H1 (cell line): ENCODE results near the gene TTC39A. TPM values are rescaled to one million over a fixed set of nuclear protein-coding genes. Genes with fewer than 3 reads are reported as not detected.

Experiments
- CTCF ChIA-PET: fragments of 300-600 bp; sonication (Branson Sonifier 250); formaldehyde crosslinking; loops from one replicate; lab custom pipeline; 2021; ENCODE audit not compliant: partially characterized antibody; lab: Charles Lee
- POLR2A ChIA-PET: fragments of 300-600 bp; sonication (Branson Sonifier 250); formaldehyde crosslinking; loops from one replicate; lab custom pipeline; 2021; ENCODE audit warnings: inconsistent platforms; ENCODE audit not compliant: partially characterized antibody; lab: Charles Lee
- DNase-seq, 2 experiments: peaks; one replicate each; pipeline versions ENCODE4 v3.0.0 to v3.0.0-alpha.2; 2010 to 2022; ENCODE audit warnings: low spot score in 2 of 2, low read depth in 1 of 2, mixed read lengths in 1 of 2
- FAIRE-seq: peaks from 2 replicates; lab custom pipeline; 2011; peaks lifted over from hg19 to GRCh38; lab: Jason Lieb, UNC
- H2AFZ ChIP-seq: 2 replicates; pipeline ENCODE4 v1.8.1; 2012; ENCODE audit warnings: low read length, inconsistent platforms
- H2AK5ac ChIP-seq: 2 replicates; pipeline ENCODE4 v1.6.1; 2013; ENCODE audit warnings: low read depth, low read length
- H2BK120ac ChIP-seq: replicated peaks from 2 replicates; pipeline ENCODE3; 2013; ENCODE audit warnings: low read depth, low read length, inconsistent platforms
- H2BK12ac ChIP-seq: 2 replicates; pipeline ENCODE4 v1.6.1; 2013; ENCODE audit warnings: low read depth, low read length
- H2BK15ac ChIP-seq: 2 replicates; pipeline ENCODE4 v1.6.1; 2013; ENCODE audit warnings: low read length
- H2BK20ac ChIP-seq: 2 replicates; pipeline ENCODE4 v1.6.1; 2013; ENCODE audit warnings: low read length
- H2BK5ac ChIP-seq: 2 replicates; pipeline ENCODE4 v1.6.1; 2013; ENCODE audit warnings: low read depth, low read length
- H3K14ac ChIP-seq: 2 replicates; pipeline ENCODE4 v1.6.1; 2013; ENCODE audit warnings: inconsistent platforms; ENCODE audit not compliant: insufficient read length
- H3K18ac ChIP-seq: 2 replicates; pipeline ENCODE4 v1.6.1; 2013; ENCODE audit warnings: low read length; ENCODE audit errors: extremely low read depth
- H3K23ac ChIP-seq: 2 replicates; pipeline ENCODE4 v1.6.1; 2013; ENCODE audit warnings: inconsistent platforms; ENCODE audit not compliant: insufficient read length
- H3K23me2 ChIP-seq: 2 replicates; pipeline ENCODE4 v1.6.1; 2013; ENCODE audit warnings: low read depth, low read length
- H3K27ac ChIP-seq: 2 replicates; pipeline ENCODE4 v1.6.1; 2011; ENCODE audit warnings: low read depth, low read length, inconsistent platforms
- H3K27me3 ChIP-seq, 4 experiments: replicated peaks in 1 of 4; 1 replicate in 1 of 4; 2 replicates in 3 of 4; pipeline versions ENCODE4 v1.6.1 to v1.8.1; 2011 to 2013; ENCODE audit warnings: low read length in 3 of 4, mild to moderate bottlenecking in 3 of 4, inconsistent platforms in 2 of 4, mixed read lengths in 2 of 4, moderate library complexity in 1 of 4; ENCODE audit not compliant: control insufficient read depth in 3 of 4, insufficient read depth in 3 of 4; ENCODE audit errors: extremely low read depth in 1 of 4
- H3K36me3 ChIP-seq, 4 experiments: 2 replicates each; pipeline versions ENCODE4 v1.6.1 to v1.8.1; 2011 to 2013; ENCODE audit warnings: mild to moderate bottlenecking in 4 of 4, low read length in 3 of 4, moderate library complexity in 2 of 4, control low read depth in 1 of 4, inconsistent platforms in 1 of 4; ENCODE audit not compliant: insufficient read depth in 4 of 4, control insufficient read depth in 2 of 4
- H3K4ac ChIP-seq: replicated peaks from 2 replicates; pipeline ENCODE3; 2013; ENCODE audit warnings: low read length, low read depth, mixed read lengths, inconsistent platforms; ENCODE audit not compliant: insufficient read length
- H3K4me1 ChIP-seq, 4 experiments: replicated peaks in 1 of 4; 1 replicate in 1 of 4; 2 replicates in 3 of 4; pipeline versions ENCODE4 v1.6.1 to v1.8.1; 2011 to 2013; ENCODE audit warnings: low read length in 3 of 4, inconsistent platforms in 2 of 4, mixed read lengths in 1 of 4; ENCODE audit not compliant: insufficient read depth in 4 of 4, control insufficient read depth in 3 of 4
- H3K4me2 ChIP-seq, 2 experiments: 2 replicates each; pipeline versions ENCODE4 v1.6.1 to v1.8.1; 2011 to 2013; ENCODE audit warnings: low read depth in 2 of 2, low read length in 2 of 2, control low read depth in 1 of 2, inconsistent platforms in 1 of 2, mild to moderate bottlenecking in 1 of 2; ENCODE audit not compliant: insufficient read depth in 1 of 2
- H3K4me3 ChIP-seq, 4 experiments: fragments of 200-600, 300-600 bp in 1 of 4; sonication (generic), shearing (Covaris generic), sonication (Bioruptor Twin) in 1 of 4; 2 replicates each; pipeline versions ENCODE4 v1.5.1 to v1.8.1; 2011 to 2016; ENCODE audit warnings: low read length in 4 of 4, low read depth in 3 of 4, control low read depth in 2 of 4, inconsistent platforms in 2 of 4, mild to moderate bottlenecking in 2 of 4, mixed read lengths in 1 of 4, moderate library complexity in 1 of 4; ENCODE audit not compliant: insufficient read depth in 2 of 4; ENCODE audit errors: extremely low read depth in 1 of 4
- H3K56ac ChIP-seq: replicated peaks from 2 replicates; pipeline ENCODE3; 2013; ENCODE audit warnings: low read depth, mild to moderate bottlenecking, mixed read lengths, low read length, inconsistent platforms; ENCODE audit not compliant: insufficient read length
- H3K79me1 ChIP-seq: 2 replicates; pipeline ENCODE4 v1.6.1; 2013; ENCODE audit warnings: low read depth, low read length, control low read depth
- H3K79me2 ChIP-seq, 2 experiments: 2 replicates each; pipeline versions ENCODE4 v1.6.1 to v1.8.1; 2012 to 2013; ENCODE audit warnings: low read length in 2 of 2, mild to moderate bottlenecking in 2 of 2, inconsistent platforms in 1 of 2; ENCODE audit not compliant: insufficient read depth in 2 of 2, control insufficient read depth in 1 of 2
- H3K9ac ChIP-seq, 4 experiments: replicated peaks in 1 of 4; 1 replicate in 1 of 4; 2 replicates in 3 of 4; pipeline versions ENCODE4 v1.6.1 to v1.8.1; 2011 to 2013; ENCODE audit warnings: low read depth in 3 of 4, low read length in 3 of 4, control low read depth in 2 of 4, mild to moderate bottlenecking in 2 of 4, moderate library complexity in 2 of 4, inconsistent platforms in 1 of 4; ENCODE audit errors: extremely low read depth in 1 of 4
- H3K9me3 ChIP-seq, 2 experiments: 2 replicates each; pipeline versions ENCODE4 v1.6.1 to v1.8.1; 2012 to 2013; ENCODE audit warnings: mild to moderate bottlenecking in 2 of 2, moderate library complexity in 2 of 2, control low read depth in 1 of 2, inconsistent platforms in 1 of 2, low read depth in 1 of 2, low read length in 1 of 2, mixed read lengths in 1 of 2; ENCODE audit not compliant: insufficient read depth in 2 of 2
- H4K20me1 ChIP-seq, 2 experiments: replicated peaks in 1 of 2; 2 replicates each; pipeline versions ENCODE3 to v1.8.1; 2011 to 2013; ENCODE audit warnings: inconsistent platforms in 2 of 2, low read length in 2 of 2, mild to moderate bottlenecking in 1 of 2; ENCODE audit not compliant: insufficient read depth in 2 of 2, control insufficient read depth in 1 of 2
- H4K5ac ChIP-seq: 2 replicates; pipeline ENCODE4 v1.6.1; 2013; ENCODE audit warnings: low read length, low read depth, mixed read lengths, inconsistent platforms; ENCODE audit not compliant: insufficient read length
- H4K8ac ChIP-seq: 2 replicates; pipeline ENCODE4 v1.8.0; 2013; ENCODE audit warnings: mild to moderate bottlenecking, moderate library complexity, low read length, inconsistent platforms; ENCODE audit not compliant: insufficient read depth; ENCODE audit errors: extremely low read depth
- H4K91ac ChIP-seq: replicated peaks from 2 replicates; pipeline ENCODE3; 2013; ENCODE audit warnings: low read length, mixed read lengths, inconsistent platforms; ENCODE audit not compliant: insufficient read length
- CBX5 ChIP-seq: fragments of 300-800, 300-1000 bp; sonication (generic); IDR thresholded peaks from 2 replicates; pipeline ENCODE4 v1.7.1; 2016; ENCODE audit warnings: antibody characterized with exemption, low read length, low read depth
- HDAC2 ChIP-seq, 2 experiments: fragments of 300-600 bp in 1 of 2; sonication (generic) in 1 of 2; IDR thresholded peaks; 2 replicates each; pipeline ENCODE4 v1.6.1; 2011 to 2012; ENCODE audit warnings: low read depth in 2 of 2, low read length in 2 of 2, mild to moderate bottlenecking in 2 of 2, moderate library complexity in 2 of 2, borderline replicate concordance in 1 of 2, inconsistent platforms in 1 of 2
- NANOG ChIP-seq: IDR thresholded peaks from 2 replicates; pipeline ENCODE4 v1.6.1; 2011; ENCODE audit warnings: low read length, low read depth, mild to moderate bottlenecking, inconsistent platforms; ENCODE audit not compliant: insufficient read depth, poor library complexity, severe bottlenecking
- POLR2AphosphoS5 ChIP-seq: IDR thresholded peaks from 2 replicates; pipeline ENCODE4 v1.6.1; 2011; ENCODE audit warnings: low read depth, low read length
- RAD21 ChIP-seq, 2 experiments: IDR thresholded peaks in 1 of 2; conservative IDR thresholded peaks in 1 of 2; 2 replicates each; pipeline ENCODE4 v1.6.1; 2011; ENCODE audit warnings: low read depth in 2 of 2, low read length in 2 of 2, improper control_type of control experiment in 1 of 2, inconsistent platforms in 1 of 2, mild to moderate bottlenecking in 1 of 2, moderate library complexity in 1 of 2
- RXRA ChIP-seq: IDR thresholded peaks from 2 replicates; pipeline ENCODE4 v1.6.1; 2011; ENCODE audit warnings: low read depth, mild to moderate bottlenecking, low read length, moderate library complexity; ENCODE audit not compliant: insufficient read depth
- SIN3A ChIP-seq, 2 experiments: IDR thresholded peaks in 1 of 2; conservative IDR thresholded peaks in 1 of 2; 2 replicates each; pipeline ENCODE4 v1.6.1; 2011 to 2012; ENCODE audit warnings: low read length in 2 of 2, improper control_type of control experiment in 1 of 2, low read depth in 1 of 2, mild to moderate bottlenecking in 1 of 2
- SP4 ChIP-seq: IDR thresholded peaks from 2 replicates; pipeline ENCODE4 v1.6.1; 2012; ENCODE audit warnings: low read length, inconsistent platforms
- TCF12 ChIP-seq: IDR thresholded peaks from 2 replicates; pipeline ENCODE4 v1.6.1; 2011; ENCODE audit warnings: low read depth, mild to moderate bottlenecking, low read length
- WGBS, 2 experiments: shearing (Covaris generic) in 1 of 2; methylation state at CpG; one replicate each; pipeline versions ENCODE4 v1.1.6 to v1.1.7; 2013 to 2015; ENCODE audit warnings: low lambda C conversion rate in 2 of 2, mixed read lengths in 2 of 2, inconsistent platforms in 1 of 2, low coverage in 1 of 2, missing lambda C conversion rate in 1 of 2; ENCODE audit not compliant: insufficient replicate concordance in 2 of 2, insufficient coverage in 1 of 2, insufficient read length in 1 of 2; ENCODE audit errors: extremely low coverage in 1 of 2, missing lambda C conversion rate in 1 of 2; 5-methylcytosine and 5-hydroxymethylcytosine counted together
- polyA plus RNA-seq, 7 experiments: library from polyadenylated mRNA; depleted of rRNA in 3 of 7; stranded (reverse) in 5 of 7; unstranded in 2 of 7; fragments of >200 nt in 5 of 7; fragments of 200-250 nt in 2 of 7; gene quantifications; 1 replicate in 5 of 7; 2 replicates in 1 of 7; 4 replicates in 1 of 7; pipeline versions ENCODE4 v1.2.1 to v1.2.3, GENCODE V29; 2011 to 2013; ENCODE audit warnings: missing spikeins in 2 of 7, mixed read lengths in 2 of 7
- total RNA-seq: library from RNA; stranded (reverse); fragmentation: NEBNext Ultra II Directional; extraction: Animal tissue kit (Norgen Biotek cat#: 25700); gene quantifications from 2 replicates; pipeline ENCODE4 v1.2.1, GENCODE V29; 2021

Gene TTC39A
- total and polyA plus RNA-seq, 2 of the 8 experiments (the other 6 are each of a cell fraction or from before 2014, with no cell fraction given) = 5.5 to 5.8 TPM

DNA sequence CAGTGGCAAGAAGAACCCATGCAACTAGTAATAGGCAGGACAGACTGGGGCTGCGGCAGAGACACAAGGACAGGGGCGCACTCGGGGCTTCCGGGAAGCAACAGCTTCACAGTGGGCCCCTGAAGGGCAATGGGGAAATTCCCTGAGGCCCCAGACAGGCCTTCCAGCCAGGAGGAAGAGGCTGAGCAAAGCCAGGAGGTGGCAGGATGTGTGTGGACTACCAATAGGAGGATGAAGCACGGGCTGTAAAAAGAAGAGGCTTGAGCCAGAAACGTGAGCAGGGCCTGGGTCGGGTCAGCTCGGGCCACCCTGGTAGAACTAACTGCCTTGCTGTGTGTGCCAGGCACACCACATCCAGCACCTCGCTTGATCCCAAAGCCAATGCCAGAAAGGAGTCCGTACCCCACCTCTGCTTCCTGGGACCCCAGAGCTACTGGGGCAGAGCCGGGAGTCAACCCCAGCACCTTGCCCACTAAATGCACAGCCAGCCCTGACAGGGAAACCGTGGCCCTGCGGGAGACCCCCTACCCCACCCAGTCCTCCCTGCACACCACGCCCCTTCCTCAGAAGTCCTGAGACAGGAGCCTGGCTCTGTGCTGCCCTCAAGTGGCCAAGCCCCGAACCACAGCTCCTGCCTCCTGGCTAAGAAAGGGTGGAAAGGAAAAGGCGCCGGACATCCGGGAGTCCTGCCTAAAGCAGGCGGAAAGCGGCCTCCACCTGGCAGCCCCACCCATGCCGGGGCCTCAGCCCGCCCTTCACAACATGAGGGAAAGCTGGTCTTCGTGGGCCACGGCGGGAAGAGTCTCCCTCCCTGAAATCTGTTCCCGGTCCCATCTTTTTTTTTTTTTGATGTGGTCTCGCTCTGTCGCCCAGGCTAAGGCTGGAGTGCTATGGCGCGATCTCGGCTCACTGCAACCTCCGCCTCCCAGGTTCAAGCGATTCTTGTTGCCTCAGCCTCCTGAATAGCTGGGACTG, 33.7 kb downstream of the TTC39A start:
- H3K9me3 ChIP-seq = peaks cover 0 to 3% of the 10 kb centered on the region in 2 experiments; a peak in 2 of 4 replicates
- H3K27me3 ChIP-seq = no peaks in the 10 kb centered on the region; a peak in 1 of 7 replicates
- no peak overlapping the region for H2BK20ac ChIP-seq
- no peak for FAIRE-seq
- no peaks in the 10 kb centered on the region for H3K23me2 ChIP-seq
- H3K79me2 ChIP-seq = no peaks in the 10 kb centered on the region
- no peak overlapping the region for H3K56ac ChIP-seq
- peak overlapping the region; percentile 64; the same call in 1 of the 2 replicates for H2AFZ ChIP-seq
- peak overlapping the region in 1 of 2 experiments; percentile 50; a peak in 2 of 4 replicates for H3K4me2 ChIP-seq
- no peak overlapping the region for H2BK15ac ChIP-seq
- no peak overlapping the region for H3K9ac ChIP-seq
- H3K4me1 ChIP-seq = peaks cover 0 to 7% (median 5%) of the 10 kb centered on the region in 4 experiments; a peak in 5 of 7 replicates
- no peak overlapping the region for H3K27ac ChIP-seq
- H4K91ac ChIP-seq = no peak overlapping the region
- H3K23ac ChIP-seq = no peak overlapping the region
- no peak overlapping the region for H2BK120ac ChIP-seq
- H4K5ac ChIP-seq = no peak overlapping the region
- DNase-seq = peak; percentile 83 to 99
- 54% methylated on average over 33 of the region's 33 CpGs; no CpG with 5 or more reads in 1 of the 2 experiments for WGBS, 2 experiments
- H2AK5ac ChIP-seq = no peak overlapping the region
- no peaks in the 10 kb centered on the region for H3K36me3 ChIP-seq
- peak overlapping the region; percentile 53; the same call in 1 of the 2 replicates for H3K18ac ChIP-seq
- no peak overlapping the region; the same call in 1 of the 2 replicates for H2BK5ac ChIP-seq
- POLR2A ChIA-PET = interaction anchor here (1.5 to 2.2 kb wide), 4 partner anchors 9 to 61 kb away, joined by 3 to 10 read pairs (median 4); partner anchors contain the start of gene RNF11
- CTCF ChIA-PET = interaction anchor here (0.6 to 4.5 kb wide), 40 partner anchors 9 to 825 kb away, joined by 3 to 39 read pairs (median 4); partner anchors contain the start of genes RNF11 and TTC39A
- H4K8ac ChIP-seq = 0 out of 2 replicates have a peak overlapping the region, but pooled peaks have one; percentile 62
- no peaks in the 10 kb centered on the region for H3K79me1 ChIP-seq
- no peak overlapping the region for H3K14ac ChIP-seq
- no peak overlapping the region for H3K4me3 ChIP-seq
- no peaks in the 10 kb centered on the region for H4K20me1 ChIP-seq
- H3K4ac ChIP-seq = no peak overlapping the region
- H2BK12ac ChIP-seq = peak overlapping the region; percentile 23; the same call in 1 of the 2 replicates
- TF ChIP-seq SIN3A (conservative IDR thresholded peaks at IDR 0.05 in 1 of 2, IDR thresholded peaks at IDR 0.05 in 1 of 2; ENCODE audit: low read depth in 1 of 2, low read length in 2 of 2) (no peak), HDAC2 (IDR thresholded peaks at IDR 0.05; ENCODE audit: borderline replicate concordance in 1 of 2, low read depth in 2 of 2, low read length in 2 of 2) (0 out of 4 replicates have a peak, but pooled peaks of 1 of the 2 experiments have one; percentile 55), NANOG (no peak), TCF12 (peak; percentile 76; the same call in 1 of the 2 replicates), RXRA (no peak), SP4 (no peak), POLR2AphosphoS5 (no peak), CBX5 (no peak), RAD21 (IDR thresholded peaks at IDR 0.05 in 1 of 2, conservative IDR thresholded peaks at IDR 0.05 in 1 of 2; ENCODE audit: low read depth in 2 of 2, low read length in 2 of 2) (peak; percentile 86 to 94)
